ENCODE results near the gene POLR2L. TPM values are rescaled to one million over a fixed set of nuclear protein-coding genes. Genes with fewer than 3 reads are reported as not detected.

The POLR2L gene
- total and polyA plus RNA-seq, 10 donors = 24.6 to 131 (median 66.2) TPM

- WGBS, 5 donors = 91 to 97% (median 94%) methylated on average over 12 to 13 of the region's 13 CpGs
- TF ChIP-seq, protein P1, sequence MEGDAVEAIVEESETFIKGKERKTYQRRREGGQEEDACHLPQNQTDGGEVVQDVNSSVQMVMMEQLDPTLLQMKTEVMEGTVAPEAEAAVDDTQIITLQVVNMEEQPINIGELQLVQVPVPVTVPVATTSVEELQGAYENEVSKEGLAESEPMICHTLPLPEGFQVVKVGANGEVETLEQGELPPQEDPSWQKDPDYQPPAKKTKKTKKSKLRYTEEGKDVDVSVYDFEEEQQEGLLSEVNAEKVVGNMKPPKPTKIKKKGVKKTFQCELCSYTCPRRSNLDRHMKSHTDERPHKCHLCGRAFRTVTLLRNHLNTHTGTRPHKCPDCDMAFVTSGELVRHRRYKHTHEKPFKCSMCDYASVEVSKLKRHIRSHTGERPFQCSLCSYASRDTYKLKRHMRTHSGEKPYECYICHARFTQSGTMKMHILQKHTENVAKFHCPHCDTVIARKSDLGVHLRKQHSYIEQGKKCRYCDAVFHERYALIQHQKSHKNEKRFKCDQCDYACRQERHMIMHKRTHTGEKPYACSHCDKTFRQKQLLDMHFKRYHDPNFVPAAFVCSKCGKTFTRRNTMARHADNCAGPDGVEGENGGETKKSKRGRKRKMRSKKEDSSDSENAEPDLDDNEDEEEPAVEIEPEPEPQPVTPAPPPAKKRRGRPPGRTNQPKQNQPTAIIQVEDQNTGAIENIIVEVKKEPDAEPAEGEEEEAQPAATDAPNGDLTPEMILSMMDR (IDR thresholded peaks at IDR 0.05 in 8 of 11, conservative IDR thresholded peaks at IDR 0.05 in 3 of 11) = no peak
- TF ChIP-seq POLR2AphosphoS5 (IDR thresholded peaks at IDR 0.05) = no peak
- TF ChIP-seq POLR2A (IDR thresholded peaks at IDR 0.05) = no peak
- H3K36me3 ChIP-seq = peaks cover 0 to 95% (median 31%) of the 10 kb centered on the region in 6 donors
- H3K27me3 ChIP-seq (replicated peaks in 1 of 7) = no peaks in the 10 kb centered on the region
- intact Hi-C loops (cut with DNase I; ENCODE audit: low total_unique reads) = no loop called here
- H3K27ac ChIP-seq = no peak overlapping the region
- DNase-seq = no peak
- no peaks in the 10 kb centered on the region for H3K9me3 ChIP-seq
- H3K4me3 ChIP-seq = no peak overlapping the region
- peaks cover 0 to 7% (median 2%) of the 10 kb centered on the region in 6 donors for H3K4me1 ChIP-seq
Observed at GRCh38 chr11:889257-889656, 46.9 kb upstream of the POLR2L start.

GRCh38 chr11:888310-889212 lies 46.2 kb upstream of the POLR2L start:
- Histone ChIP-seq H3K36me3 (peaks cover 0 to 97% (median 34%) of the 10 kb centered on the region in 6 donors), H3K9me3 (no peaks in the 10 kb centered on the region), H3K4me3 (no peak overlapping the region), H3K27ac (peak overlapping the region in 1 of 8 donors; percentile 14), H3K4me1 (peaks cover 0 to 13% (median 3%) of the 10 kb centered on the region in 6 donors), H3K27me3 (replicated peaks in 1 of 7) (no peaks in the 10 kb centered on the region)
- WGBS, 5 donors = 89 to 94% (median 92%) methylated on average over 40 to 45 of the region's 45 CpGs
- intact Hi-C loops (cut with DNase I; ENCODE audit: low total_unique reads) = no loop called here
- DNase-seq = no peak
- TF ChIP-seq, protein P1 (IDR thresholded peaks at IDR 0.05 in 8 of 11, conservative IDR thresholded peaks at IDR 0.05 in 3 of 11) = no peak
- TF ChIP-seq POLR2A (IDR thresholded peaks at IDR 0.05) (no peak), POLR2AphosphoS5 (IDR thresholded peaks at IDR 0.05) (no peak)

- Histone ChIP-seq H3K9me3 (no peaks in the 10 kb centered on the region), H3K27ac (no peak overlapping the region), H3K4me3 (no peak overlapping the region), H3K4me1 (peaks cover 0 to 17% (median 3%) of the 10 kb centered on the region in 6 donors), H3K27me3 (replicated peaks in 1 of 7) (no peaks in the 10 kb centered on the region), H3K36me3 (peaks cover 0 to 97% (median 43%) of the 10 kb centered on the region in 6 donors)
- 84 to 90% (median 84%) methylated on average over 10 to 14 of the region's 14 CpGs for WGBS, 5 donors
- intact Hi-C loops (cut with DNase I; ENCODE audit: low total_unique reads) = no loop called here
- DNase-seq = no peak
- peak in 1 of 3 donors; percentile 34 for TF ChIP-seq POLR2AphosphoS5 (IDR thresholded peaks at IDR 0.05)
- TF ChIP-seq, protein P1 (IDR thresholded peaks at IDR 0.05 in 8 of 11, conservative IDR thresholded peaks at IDR 0.05 in 3 of 11) = no peak
Observed at GRCh38 chr11:887589-887988, 45.3 kb upstream of the POLR2L start.

DNA sequence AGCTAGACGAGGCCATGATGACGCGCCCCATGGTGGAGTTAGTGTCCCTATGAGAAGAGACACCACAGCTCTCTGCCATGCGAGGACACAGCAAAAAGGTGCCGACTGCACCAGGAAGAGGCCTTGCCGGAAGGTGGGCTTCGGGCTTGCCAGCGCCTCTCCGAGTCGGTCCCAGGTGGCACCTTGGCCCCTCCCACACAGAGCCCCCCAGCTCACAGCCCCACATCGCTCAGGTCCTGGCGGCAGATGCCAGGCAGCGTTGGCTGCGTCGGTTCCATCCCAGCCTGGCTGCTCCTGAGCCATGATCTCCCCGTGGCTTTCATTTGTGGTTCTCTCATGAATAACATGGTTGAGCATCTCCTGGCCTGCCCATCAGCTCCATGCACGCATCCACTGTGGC lies 44.2 kb upstream of the POLR2L start:
- peak in 1 of 3 donors; percentile 18 for TF ChIP-seq POLR2AphosphoS5 (IDR thresholded peaks at IDR 0.05)
- TF ChIP-seq, protein P1 (IDR thresholded peaks at IDR 0.05 in 8 of 11, conservative IDR thresholded peaks at IDR 0.05 in 3 of 11) = no peak
- no peak for TF ChIP-seq POLR2A (IDR thresholded peaks at IDR 0.05)

More for the DNA sequence above, 44.2 kb upstream of the POLR2L start:
- 94 to 99% (median 96%) methylated on average over 17 of the region's 17 CpGs for whole genome bisulfite sequencing, 5 donors
- H3K27me3 ChIP-seq (replicated peaks in 1 of 7) = no peaks in the 10 kb centered on the region
- H3K27ac ChIP-seq = no peak overlapping the region
- peaks cover 0 to 100% (median 50%) of the 10 kb centered on the region in 6 donors for H3K36me3 ChIP-seq
- peaks cover 0 to 17% (median 3%) of the 10 kb centered on the region in 6 donors for H3K4me1 ChIP-seq
- intact Hi-C loops (cut with DNase I; ENCODE audit: low total_unique reads) = no loop called here
- H3K9me3 ChIP-seq = no peaks in the 10 kb centered on the region
- DNase-seq = no peak
- H3K4me3 ChIP-seq = no peak overlapping the region

Data from spleen (tissue), 11 donors.